Right forelimb (tissue), 1 donor: Measurements from ENCODE around the gene ERVW-1.
"Not testable (repeated sequence)": the region's sequence is repeated elsewhere in the genome, so short reads cannot be mapped to it uniquely, and the experiment has no call there.

Source experiments
- DNase-seq: peaks from one replicate; pipeline ENCODE4 v3.0.0-alpha.2; 2018

Gene ERVW-1

DNA sequence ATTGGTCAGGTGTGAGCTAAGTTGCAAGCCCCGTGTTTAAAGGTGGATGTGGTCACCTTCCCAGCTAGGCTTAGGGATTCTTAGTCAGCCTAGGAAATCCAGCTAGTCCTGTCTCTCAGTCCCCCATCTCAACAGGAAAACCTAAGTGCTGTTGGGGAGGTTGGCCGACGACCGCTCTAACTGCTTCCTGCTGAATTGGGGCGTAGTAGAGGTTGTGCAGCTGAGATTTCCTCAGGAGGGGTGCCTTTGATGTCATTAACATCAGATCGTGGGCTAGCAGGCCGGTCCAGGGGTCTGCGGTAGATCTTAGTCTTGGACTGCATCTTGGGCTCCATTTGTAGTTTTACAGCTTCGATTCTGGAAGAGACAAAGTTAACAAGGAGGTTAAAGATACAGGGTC is 9.2 kb downstream of the ERVW-1 start:
- DNase-seq: not testable (repeated sequence)

DNA sequence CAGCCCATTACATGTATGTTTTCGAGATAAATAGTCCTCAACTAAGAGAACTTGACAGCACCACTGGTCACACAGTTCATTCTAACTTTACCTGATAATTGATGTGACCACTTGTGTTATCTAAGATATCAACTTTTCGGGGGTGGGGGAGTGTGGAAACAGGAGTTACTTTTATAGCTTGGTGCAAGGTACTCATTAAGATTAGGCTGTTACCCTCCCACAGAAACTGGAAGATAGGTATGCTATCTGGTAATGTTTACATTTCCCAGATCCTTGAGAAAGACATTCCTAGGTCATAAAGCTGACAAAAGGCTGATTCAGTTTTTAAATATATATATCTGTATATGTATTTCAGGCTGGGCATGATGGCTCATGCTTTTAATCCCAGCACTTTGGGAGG is 11.1 kb downstream of the ERVW-1 start:
- DNase-seq: no peak

DNA sequence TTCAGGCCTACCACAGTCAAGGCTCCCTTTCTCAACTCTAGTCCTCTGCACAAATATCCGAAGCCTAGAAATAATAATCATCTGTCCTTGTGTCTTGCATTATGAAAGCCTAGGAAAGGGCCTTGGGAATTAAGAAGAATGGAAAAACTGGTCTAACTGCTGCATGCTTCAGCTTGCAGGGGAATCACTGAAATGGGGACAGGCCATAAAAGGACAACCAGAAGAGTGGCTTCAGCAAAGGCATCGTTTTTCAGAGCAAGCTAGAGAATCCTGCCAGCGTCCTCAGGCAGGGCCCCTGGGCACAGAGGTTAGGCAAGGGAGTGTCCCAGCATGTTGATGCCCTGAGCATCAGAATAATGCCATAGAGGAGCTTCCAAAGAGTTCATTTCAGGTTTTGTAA is 13.2 kb downstream of the ERVW-1 start:
- DNase-seq: no peak

DNA sequence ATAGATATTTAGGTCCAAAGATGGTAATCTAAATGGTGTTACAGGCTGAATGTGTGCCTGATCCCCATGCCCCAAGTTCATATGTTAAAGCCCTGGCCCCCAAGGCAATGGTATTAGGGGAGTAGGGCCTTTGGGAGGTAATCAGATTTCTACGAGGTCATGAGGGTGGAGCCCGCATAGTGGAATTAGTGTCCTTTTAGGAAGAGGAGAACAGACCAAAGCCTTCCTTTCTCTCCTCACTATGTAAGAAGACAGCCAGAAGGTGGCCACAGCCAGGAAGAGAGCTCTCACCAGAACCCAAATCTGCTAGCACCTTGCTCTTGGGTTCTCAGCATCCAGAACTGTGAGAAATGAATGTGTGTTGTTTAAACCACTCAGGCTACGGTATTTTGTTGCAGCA is 15.2 kb downstream of the ERVW-1 start:
- no peak for DNase-seq

DNA sequence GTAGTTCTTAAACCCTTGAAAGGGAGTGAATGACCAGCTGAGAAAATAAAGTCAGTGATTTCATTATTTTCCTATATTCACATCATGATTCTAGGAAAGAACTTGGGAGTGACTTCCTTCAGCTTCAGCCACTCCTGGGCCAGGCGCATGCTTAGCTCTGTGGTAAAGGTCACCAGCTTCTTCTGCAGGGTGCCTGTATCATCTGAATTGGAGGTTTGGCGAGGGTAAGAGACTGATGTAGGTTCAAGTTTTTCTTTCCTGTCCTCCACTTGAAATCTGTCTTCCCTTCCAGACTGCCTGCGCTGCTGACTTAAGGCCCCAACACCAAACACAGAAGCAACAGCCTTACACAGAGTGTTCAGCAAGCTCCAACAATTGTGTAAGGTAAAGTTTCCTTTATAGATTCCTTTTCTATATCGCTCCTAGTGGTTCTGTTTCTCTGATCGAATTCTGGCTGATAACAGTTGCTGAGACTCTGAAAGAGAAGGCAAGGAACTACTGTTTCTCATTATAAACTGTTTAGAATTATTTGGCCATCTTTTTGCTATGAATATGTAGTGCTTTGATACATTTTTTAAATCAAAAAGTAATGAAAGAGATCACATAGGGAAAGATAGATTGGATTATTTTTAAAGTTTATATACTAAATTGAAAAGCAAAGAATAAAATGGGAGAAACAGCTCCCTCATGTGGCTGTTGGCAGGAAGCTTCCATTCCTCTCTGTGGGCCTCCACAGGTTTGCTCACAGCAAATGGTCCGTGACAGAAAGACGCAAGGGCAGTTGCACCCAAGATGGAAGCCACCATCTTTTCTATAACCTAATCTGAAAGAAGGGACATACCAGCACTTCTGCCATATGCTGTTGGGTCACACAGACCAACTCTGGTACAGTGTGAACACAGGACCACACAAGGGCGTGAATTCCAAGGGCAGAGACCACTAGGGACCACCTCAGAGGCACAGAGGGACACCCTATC is 16.4 kb downstream of the ERVW-1 start:
- no peak for DNase-seq

DNA sequence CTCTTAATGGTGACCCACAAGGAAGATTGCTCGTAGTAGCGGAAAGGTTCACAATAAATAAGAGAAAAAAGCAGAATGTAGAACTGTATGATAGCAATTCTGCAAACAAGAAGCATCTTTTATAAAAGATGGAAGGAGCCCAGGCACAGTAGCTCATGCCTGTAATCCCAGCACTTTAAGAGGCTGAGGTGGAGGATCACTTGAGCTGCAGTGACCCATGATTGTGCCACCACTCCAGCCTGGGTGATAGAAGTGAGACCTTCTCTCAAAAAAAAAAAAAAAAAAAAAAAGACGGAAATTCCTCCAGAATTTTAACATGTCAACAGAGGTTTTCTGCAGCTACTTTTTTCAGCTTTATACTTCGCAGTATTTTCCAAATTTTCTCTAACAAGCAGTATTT is 17.2 kb downstream of the ERVW-1 start:
- no peak for DNase-seq

DNA sequence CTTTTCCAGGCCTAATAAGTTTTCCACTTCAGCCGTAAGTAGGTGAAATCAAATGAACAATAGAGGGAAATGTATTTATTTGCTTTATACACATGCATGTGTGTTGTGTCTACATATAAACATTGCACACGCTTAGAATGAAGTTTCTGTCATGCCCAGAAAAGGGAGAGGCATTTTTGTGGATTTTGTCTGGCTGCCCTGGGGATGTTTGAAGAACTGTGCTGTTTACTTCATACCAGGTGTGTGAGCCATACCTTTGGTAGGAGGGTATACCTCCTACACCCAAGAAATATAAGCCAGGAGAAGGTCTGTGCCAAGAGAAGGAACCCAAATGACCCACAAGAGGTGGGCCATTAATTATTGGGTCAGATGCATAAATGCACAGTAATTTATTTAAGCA is 17.6 kb downstream of the ERVW-1 start:
- no peak for DNase-seq

DNA sequence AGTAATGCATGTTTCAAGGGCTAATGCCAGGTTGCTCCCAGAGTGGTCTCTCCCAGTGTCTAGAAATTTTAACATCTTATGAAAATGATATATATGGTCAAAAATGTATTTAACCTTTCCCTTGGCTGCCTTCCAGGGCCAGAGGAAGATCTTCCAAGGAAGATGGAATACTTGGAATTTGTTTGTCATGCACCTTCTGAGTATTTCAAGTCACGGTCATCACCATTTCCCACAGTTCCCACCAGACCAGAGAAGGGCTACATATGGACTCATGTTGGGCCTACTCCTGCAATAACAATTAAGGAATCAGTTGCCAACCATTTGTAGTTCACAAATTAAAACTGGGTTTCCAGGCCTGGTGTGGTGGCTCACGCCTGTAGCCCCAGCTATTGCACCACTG is 21.5 kb downstream of the ERVW-1 start:
- no peak for DNase-seq

DNA sequence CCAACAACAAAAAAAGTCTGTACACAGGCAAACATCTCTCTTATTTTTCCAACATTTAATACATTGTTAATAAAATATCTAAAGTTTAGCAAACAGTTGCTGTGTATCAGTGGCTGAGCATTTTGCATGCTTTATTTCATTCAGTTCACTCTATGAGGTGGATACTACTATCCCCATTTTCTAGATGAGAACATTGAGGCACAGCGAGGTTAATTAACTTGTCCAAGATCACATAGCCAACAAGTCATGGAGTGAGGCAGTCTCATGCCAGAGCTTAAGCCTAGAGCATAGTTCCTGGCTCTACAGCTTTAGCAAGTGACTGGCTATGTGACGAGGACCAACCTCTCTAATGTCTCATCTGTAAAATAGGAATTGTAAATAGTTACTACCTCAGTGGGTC is 26.1 kb downstream of the ERVW-1 start:
- DNase-seq: no peak

DNA sequence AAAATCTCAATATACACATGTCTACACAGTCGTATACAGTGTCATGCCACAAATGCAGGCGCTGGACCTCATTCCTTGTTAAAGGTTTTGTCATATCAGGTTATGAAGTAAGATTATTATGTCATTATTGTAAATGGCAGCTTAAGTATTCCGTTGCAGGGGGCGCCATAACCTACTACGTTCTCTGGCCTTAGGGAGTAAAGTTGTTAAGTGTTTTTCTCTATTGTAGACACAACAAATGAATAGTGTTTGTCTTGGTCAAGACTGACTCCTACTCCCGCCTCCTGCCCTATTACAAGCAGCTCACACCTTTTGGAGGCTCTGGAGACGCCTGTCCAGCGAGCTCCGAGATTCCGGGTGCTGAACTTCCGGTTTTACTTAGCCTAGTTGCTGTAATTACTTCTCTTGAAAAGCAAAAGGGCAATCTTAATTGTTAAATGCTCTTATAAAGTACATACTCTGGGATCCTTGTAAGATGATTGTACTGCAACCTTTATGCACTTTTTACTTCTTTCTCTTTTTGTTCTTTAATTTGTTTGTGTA is 29.5 kb downstream of the ERVW-1 start:
- peak; percentile 50 for DNase-seq

DNA sequence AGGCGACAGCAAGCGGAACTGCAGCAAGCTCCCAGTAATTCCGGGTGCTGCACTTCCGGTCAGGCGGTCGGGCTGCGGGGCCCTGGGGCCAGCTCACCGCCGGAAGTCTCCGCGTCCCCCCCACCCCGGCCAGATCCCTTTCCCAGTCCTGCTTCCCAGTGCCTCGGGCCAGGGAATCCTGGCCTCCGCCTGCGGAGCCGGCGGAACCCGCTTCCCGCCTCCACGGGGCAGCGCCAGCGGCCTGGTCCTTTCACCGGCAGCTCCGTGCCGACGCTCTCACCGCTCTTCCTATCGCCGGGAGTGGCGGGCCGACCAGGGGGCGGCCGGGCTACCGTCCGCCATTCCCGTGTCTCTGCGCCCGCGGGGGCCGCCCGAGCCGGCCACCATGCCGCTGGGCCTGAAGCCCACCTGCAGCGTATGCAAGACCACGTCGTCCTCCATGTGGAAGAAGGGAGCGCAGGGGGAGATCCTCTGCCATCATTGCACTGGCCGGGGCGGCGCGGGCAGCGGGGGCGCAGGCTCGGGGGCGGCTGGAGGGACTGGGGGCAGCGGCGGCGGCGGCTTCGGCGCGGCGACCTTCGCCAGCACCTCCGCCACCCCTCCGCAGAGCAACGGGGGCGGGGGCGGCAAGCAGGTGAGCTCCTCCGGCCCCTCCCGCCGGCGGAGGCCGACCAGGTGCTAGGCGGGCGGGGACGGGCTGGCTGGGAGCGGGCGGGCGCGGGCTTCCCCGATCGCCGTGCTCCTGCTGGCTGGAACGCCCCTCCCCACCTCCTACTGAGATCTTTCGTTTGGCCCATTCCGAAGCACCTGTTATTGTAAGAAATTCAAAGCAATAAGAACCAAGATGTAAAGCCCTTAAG is 30.2 kb downstream of the ERVW-1 start, which contains the start of gene GATAD1:
Gene GATAD1, plus strand, starts transcription at position 138 of the 860 bp plus-strand sequence. Its CDS starts 248 bp downstream, at position 386.
- peak; percentile 95 for DNase-seq

DNA sequence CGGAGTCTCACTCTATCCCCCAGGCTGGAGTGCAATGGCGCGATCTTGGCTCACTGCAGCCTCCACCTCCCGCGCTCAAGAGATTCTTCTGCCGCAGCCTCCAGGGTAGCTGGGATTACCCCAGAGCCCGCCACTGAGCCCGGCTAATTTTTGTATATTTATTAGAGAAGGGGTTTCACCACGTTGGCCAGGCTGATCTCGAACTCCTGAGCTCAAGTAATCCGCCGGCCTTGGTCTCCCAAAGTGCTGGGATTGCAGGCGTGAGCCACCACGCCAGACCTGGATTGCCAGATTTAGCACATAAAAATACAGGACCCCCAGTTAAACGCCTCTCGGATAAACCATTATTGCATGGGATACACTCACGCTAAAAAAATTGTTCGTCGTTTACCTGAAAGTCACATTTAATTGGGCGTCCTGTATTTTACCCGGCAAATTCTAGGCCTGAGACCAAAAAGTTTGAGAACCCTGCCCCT is 30.8 kb downstream of the ERVW-1 start:
- no peak for DNase-seq

DNA sequence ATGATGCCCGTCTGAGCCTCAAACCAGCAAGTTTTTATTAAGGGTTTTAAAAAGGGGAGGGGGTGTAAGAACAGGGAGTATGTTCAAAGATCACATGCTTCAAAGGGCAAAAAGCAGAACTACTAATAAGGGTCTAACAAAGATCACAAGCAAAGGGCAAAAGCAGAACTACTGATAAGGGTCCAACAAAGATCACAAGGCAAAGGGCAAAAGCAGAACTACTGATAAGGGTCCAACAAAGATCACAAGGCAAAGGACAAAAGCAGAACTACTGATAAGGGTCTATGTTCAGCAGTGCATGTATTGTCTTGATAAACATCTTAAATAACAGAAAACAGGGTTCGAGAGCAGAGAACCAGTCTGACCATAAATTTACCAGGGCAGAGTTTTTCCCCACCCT is 35.0 kb downstream of the ERVW-1 start:
- DNase-seq: not testable (repeated sequence)

DNA sequence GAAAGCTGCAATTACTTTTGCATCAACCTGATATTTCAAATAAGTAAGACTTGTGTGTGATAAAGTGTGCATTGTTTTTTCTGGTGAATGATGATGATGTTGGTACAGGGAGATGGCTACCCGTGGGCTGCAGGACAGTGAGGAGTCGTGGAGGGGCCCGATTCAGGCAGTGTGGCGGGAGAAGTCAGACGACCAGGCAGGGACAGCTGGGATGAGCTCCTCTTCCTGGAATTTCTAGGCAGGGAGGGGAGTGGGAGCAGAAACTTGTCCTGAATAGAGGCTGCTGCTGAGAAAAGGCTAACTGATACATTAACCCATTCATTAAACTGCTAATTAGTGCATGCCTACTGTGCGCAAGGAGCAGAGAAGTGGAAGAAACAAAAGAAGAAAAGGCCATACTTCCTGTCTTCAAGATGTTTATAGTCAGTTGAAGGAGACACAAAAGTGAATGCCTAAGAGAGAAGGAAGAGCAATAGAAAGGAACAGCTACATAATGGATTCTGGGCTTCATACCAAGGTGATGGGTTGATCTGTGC is 39.7 kb downstream of the ERVW-1 start:
- DNase-seq: no peak

DNA sequence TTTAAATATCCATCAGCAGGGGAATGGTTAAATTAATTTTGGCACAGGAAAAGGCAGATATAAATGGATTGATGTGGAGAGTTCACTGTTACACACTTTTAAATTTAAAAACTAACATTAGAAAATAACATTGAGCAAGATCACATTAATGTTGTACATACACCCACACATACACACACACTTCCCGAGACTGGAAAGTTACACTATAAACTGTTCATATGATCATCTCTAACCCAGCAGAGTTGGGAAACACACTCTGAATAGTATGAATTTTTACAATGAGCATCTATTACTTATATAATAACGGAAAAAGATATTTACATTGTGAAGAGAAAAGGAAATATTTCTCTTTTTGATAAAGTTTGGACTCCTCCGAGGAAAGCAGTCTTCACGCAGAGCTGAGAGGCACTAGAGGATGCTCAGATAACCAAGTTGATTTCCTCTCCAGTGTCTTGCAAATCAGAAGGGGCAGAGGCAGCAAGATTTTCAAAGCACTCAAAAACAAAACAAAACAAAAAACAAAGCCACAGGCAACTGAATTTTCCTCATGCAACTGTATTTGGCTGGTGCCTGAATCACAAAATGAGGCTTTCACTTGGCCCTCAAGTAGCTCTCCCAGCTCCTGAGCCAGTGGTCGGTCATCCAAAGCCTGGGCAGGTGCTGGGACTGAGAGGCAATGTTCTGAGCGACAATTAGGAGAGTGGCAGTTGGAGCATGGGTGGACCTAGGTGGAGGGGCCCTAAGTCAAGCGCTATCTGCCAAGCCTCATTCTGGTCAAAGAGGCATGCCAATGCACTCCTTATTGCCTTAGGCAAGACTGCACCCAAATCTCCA is 40.9 kb downstream of the ERVW-1 start:
- DNase-seq: no peak

DNA sequence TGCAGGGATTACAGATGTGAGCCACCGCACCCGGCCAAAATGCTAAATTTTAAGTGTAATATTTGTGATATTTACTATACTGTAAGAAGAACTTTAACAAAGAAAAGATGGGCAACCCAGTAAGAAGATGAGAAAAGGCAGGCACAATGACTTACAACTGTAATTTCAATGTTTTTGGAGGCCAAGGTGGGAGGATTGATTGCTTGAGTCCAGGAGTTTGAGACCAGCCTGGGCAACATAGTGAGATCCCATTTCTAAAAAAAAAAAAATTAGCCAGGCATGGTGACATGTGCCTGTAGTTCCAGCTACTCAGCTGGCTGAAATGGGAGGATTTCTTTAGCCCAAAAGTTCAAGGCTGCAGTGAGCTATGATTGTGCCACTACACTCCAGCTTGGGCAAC is 42.2 kb downstream of the ERVW-1 start:
- no peak for DNase-seq

DNA sequence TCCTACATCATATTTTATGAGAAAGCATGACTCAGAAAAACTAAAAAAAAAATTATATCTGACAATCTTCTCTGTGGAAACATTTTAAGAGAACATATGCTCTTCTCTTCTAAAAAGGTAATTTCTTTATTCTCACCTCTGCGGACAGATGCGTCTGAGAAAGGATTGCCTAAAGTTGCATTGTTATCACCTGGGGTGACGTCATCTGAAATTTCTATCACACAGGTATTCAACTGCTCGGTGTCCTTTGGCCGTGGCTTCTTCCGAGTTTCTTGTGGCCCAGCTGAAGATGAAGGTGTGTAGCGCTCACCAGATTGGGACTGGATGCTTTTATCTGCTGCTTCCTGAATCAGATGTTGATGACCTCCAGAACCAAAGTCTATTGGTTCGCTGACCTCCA is 44.7 kb downstream of the ERVW-1 start:
- no peak for DNase-seq

DNA sequence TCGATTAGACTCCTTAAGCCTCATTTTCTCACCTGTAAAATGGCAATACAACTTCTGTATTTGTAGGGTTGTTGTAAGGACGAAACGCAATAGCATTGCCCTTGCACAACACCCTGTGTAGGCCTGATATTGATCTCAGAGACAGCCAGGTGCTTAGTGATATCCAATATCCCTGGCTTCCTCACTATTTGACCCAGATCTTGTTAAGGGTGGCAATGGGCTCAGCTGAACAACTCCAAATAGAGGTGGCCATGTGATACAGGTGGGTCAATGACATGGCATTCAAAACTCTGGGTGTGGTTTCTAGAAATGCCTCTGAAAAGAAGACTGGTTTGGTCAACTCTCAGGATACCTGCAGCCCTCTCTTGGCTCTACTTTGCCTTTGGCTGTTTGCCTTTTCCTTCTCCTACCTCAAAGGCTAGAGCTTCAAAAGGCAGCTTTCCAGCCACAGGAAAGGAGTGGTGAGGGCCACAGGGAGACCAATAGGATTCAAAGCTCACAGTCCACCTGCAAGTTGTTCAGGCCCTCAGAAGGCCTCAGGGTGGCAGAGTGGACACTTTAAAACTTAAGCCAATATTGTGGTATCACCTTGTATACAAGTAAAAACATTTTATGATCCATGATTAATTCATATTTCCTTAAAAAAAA is 45.3 kb downstream of the ERVW-1 start:
- DNase-seq: no peak

DNA sequence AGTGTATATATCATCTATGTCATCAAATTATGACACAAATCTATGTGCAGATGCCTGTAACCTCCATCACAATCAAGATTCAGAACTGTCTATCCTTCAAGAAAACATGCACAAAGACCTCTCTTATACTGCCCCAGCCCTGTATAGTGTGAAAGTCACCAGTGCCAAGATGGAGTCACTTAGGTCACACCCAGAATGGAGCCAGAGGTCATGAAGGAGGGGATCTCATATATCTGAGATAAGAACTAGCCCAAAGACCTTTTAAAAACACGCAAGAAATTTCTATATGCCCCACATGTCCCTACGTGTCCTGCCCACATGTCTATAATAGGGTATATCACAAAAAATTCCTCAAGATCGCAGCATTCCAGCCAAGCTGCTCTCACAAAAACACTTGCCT is 50.6 kb downstream of the ERVW-1 start:
- no peak for DNase-seq

DNA sequence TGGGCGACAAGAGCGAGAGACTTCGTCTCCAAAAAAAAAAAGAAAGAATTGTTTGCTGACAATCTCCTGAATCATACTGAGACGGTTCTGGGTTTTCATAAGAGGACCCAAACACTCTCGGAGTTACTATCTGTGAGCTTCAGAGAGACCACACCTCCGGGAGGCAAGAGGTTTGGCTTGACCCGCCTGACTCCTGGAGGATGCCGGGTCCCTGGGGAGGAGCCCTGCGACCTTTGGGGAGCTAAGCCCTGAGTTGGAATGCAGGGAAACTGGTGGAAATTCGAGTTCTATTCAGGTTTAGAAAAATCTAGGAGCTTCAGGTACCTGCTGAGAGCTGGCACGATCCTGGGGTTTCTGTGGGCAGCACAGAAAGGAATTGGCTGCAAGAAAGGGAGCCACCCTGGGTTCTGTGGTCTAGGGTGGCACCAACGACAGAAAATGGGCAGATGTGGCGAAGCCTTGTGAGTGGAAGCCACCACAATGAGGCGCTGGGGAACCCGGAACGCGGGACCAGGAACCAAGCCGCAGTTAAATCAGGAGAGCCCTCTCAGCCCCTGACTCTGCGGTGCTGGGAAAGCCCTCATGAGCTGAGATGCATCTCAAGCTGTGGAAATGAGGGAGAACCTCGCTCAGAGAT is 52.3 kb downstream of the ERVW-1 start:
- DNase-seq: no peak

DNA sequence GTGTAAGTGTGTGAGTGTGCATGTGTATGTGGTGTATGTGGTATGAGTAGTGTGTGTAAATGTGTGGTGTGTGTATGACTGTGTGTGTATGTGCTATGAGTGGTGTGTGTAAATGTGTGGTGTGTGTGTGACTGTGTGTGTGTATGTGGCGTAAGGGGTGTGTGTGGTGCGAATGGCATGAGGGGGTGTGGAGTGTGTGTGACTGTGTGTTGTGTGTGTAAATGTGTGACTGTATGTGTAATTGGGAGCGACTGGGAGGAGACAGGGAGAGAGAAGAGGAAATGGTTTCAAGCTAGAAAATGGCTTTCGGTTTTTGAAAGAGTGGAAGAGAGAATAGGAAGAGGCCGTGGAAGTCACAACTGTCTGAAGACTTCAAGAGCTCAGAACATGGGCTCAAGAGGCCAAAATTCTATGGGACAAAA is 54.0 kb downstream of the ERVW-1 start:
- DNase-seq: no peak
